Esophagus squamous epithelium (tissue), 5 donors: ENCODE results near the gene ZSCAN26. TPM values are rescaled to one million over a fixed set of nuclear protein-coding genes. Genes with fewer than 3 reads are reported as not detected.
A peak's percentile ranks its signal among the peaks of the same experiment; 100 is the strongest.

Experiments used
- DNase-seq: peaks from one replicate; lab custom pipeline; 2025; lab: John Stamatoyannopoulos, UW
- H3K27ac ChIP-seq, 4 donors: fragments of 200-600 bp; sonication (generic); one replicate each; pipeline ENCODE4 v1.5.1; 2016 to 2019; ENCODE audit warnings: mild to moderate bottlenecking in 1 of 4
- H3K27me3 ChIP-seq, 4 donors: fragments of 200-600 bp; sonication (generic); 1 replicate in 3 of 4; 2 replicates in 1 of 4; pipeline versions ENCODE4 v1.5.1 to v1.6.0; 2017 to 2021; ENCODE audit warnings: antibody characterized with exemption in 1 of 4
- H3K36me3 ChIP-seq, 3 donors: fragments of 200-600 bp; sonication (generic); one replicate each; pipeline ENCODE4 v1.5.1; 2016 to 2019
- H3K4me1 ChIP-seq, 3 donors: fragments of 200-600 bp; sonication (generic); one replicate each; pipeline ENCODE4 v1.5.1; 2017 to 2019
- H3K4me3 ChIP-seq, 4 donors: fragments of 200-600 bp; sonication (generic); 1 replicate in 3 of 4; 2 replicates in 1 of 4; pipeline ENCODE4 v1.5.1; 2016 to 2019; ENCODE audit warnings: mild to moderate bottlenecking in 2 of 4, moderate library complexity in 1 of 4
- H3K9me3 ChIP-seq, 3 donors: fragments of 200-600 bp; sonication (generic); one replicate each; pipeline ENCODE4 v1.5.1; 2016 to 2019
- CTCF ChIP-seq, 6 experiments: fragments of 450-650 bp in 4 of 6; fragments of 200-600 bp in 2 of 6; sonication (generic) in 2 of 6; IDR thresholded peaks; one replicate each; pipeline ENCODE4 v1.5.1; 2016 to 2019; ENCODE audit warnings: antibody characterized with exemption in 6 of 6, mild to moderate bottlenecking in 4 of 6, moderate library complexity in 4 of 6
- POLR2A ChIP-seq, 4 donors: fragments of 450-650 bp; IDR thresholded peaks; one replicate each; pipeline ENCODE4 v1.6.1; 2017; ENCODE audit warnings: antibody characterized with exemption in 4 of 4, mild to moderate bottlenecking in 4 of 4, moderate library complexity in 3 of 4
- WGBS, 2 donors: methylation state at CpG; one replicate each; pipeline ENCODE4 v1.1.5; 2018; 5-methylcytosine and 5-hydroxymethylcytosine counted together
- intact Hi-C: fragments of 100-400 bp; cut with DNase I; formaldehyde crosslinking; loops from one replicate; pipeline ENCODE4 v1.15.0; 2022
- total RNA-seq, 4 donors: library from RNA; depleted of rRNA; stranded (reverse); fragments of >200 nt; gene quantifications; one replicate each; pipeline ENCODE4 v1.1.0, GENCODE V29; 2016
- donor health status: DM: yes; HTN: yes; CAD: no.

ZSCAN26 gene
- 10 to 100 TPM in 1 of 4 donors, 1 to 10 TPM in 3; 2.1 to 17.0 (median 3.4) TPM for total RNA-seq

GRCh38 chr6:28266962-28267694 is at the start of gene ZSCAN26:
ZSCAN26 (plus strand) TSS chr6:28267143; CDS start chr6:28271920, 4,777 bp downstream.
- TF ChIP-seq CTCF (IDR thresholded peaks at IDR 0.05), result no peak
- TF ChIP-seq POLR2A (IDR thresholded peaks at IDR 0.05), result peak in 2 of 4 donors; percentile 47 to 53
- DNase-seq, result no peak
- intact Hi-C loops, result no loop called here
- H3K27me3 ChIP-seq, result no peaks in the 10 kb centered on the region
- H3K36me3 ChIP-seq, result peaks cover 0 to 9% (median 0%) of the 10 kb centered on the region in 3 donors
- peak within 1 kb of the TSS; percentile 64 to 86 (median 76) for H3K4me3 ChIP-seq
- WGBS, 2 donors, result 0 to 2% methylated on average over 18 to 20 of the region's 32 CpGs
- no peaks in the 10 kb centered on the region for H3K9me3 ChIP-seq
- H3K27ac ChIP-seq, result peak within 1 kb of the TSS; percentile 82 to 89 (median 84)
- H3K4me1 ChIP-seq, result peaks cover 0 to 34% (median 11%) of the 10 kb centered on the region in 3 donors

- H3K4me1 ChIP-seq, result peaks cover 0 to 24% (median 5%) of the 10 kb centered on the region in 3 donors
- H3K27me3 ChIP-seq, result peaks cover 0 to 69% (median 2%) of the 10 kb centered on the region in 4 donors
- H3K36me3 ChIP-seq, result no peaks in the 10 kb centered on the region
- WGBS, 2 donors, result 94 to 96% methylated on average over 4 to 10 of the region's 12 CpGs
- no peaks in the 10 kb centered on the region for H3K9me3 ChIP-seq
- TF ChIP-seq CTCF (IDR thresholded peaks at IDR 0.05) (no peak), POLR2A (IDR thresholded peaks at IDR 0.05) (no peak)
- no peak overlapping the region for H3K27ac ChIP-seq
- intact Hi-C loops, result no loop called here
- H3K4me3 ChIP-seq, result peak overlapping the region in 2 of 4 donors; percentile 61 to 84
- DNase-seq, result no peak
Measured at GRCh38 chr6:28217890-28218289, 49.1 kb upstream of the ZSCAN26 start.

GRCh38 chr6:28218312-28219248 is 48.4 kb upstream of the ZSCAN26 start:
- intact Hi-C loops, result no loop called here
- Histone ChIP-seq H3K4me3 (peak overlapping the region; percentile 43 to 84 (median 64)), H3K9me3 (no peaks in the 10 kb centered on the region), H3K27ac (peak overlapping the region; percentile 56 to 72 (median 70)), H3K27me3 (peaks cover 0 to 69% (median 2%) of the 10 kb centered on the region in 4 donors), H3K4me1 (peaks cover 0 to 17% (median 5%) of the 10 kb centered on the region in 3 donors), H3K36me3 (no peaks in the 10 kb centered on the region)
- DNase-seq, result no peak
- TF ChIP-seq CTCF (IDR thresholded peaks at IDR 0.05) (no peak), POLR2A (IDR thresholded peaks at IDR 0.05) (no peak)
- 26 to 51% methylated on average over 6 to 17 of the region's 56 CpGs for WGBS, 2 donors

GRCh38 chr6:28220257-28221133 is 46.4 kb upstream of the ZSCAN26 start:
- Histone ChIP-seq H3K4me1 (peaks cover 0 to 26% (median 10%) of the 10 kb centered on the region in 3 donors), H3K4me3 (no peak overlapping the region), H3K27me3 (peaks cover 0 to 53% (median 2%) of the 10 kb centered on the region in 4 donors), H3K9me3 (no peaks in the 10 kb centered on the region), H3K27ac (no peak overlapping the region), H3K36me3 (no peaks in the 10 kb centered on the region)
- no peak for DNase-seq
- TF ChIP-seq POLR2A (IDR thresholded peaks at IDR 0.05) (no peak), CTCF (IDR thresholded peaks at IDR 0.05) (no peak)
- WGBS, 2 donors, result 34 to 38% methylated on average over 6 of the region's 6 CpGs
- intact Hi-C loops, result no loop called here
